GM19372 (cell line): Measurements from ENCODE around the gene SMARCC1.
A peak's percentile ranks its signal among the peaks of the same experiment; 100 is the strongest.
"Not testable (repeated sequence)": the region's sequence is repeated elsewhere in the genome, so short reads cannot be mapped to it uniquely, and the experiment has no call there.

ENCODE experiments used
- ATAC-seq: cut with Tn5 transposase; IDR thresholded peaks from one replicate; pipeline ENCODE4 v1.9.1; 2021; ENCODE audit warnings: mild to moderate bottlenecking, low read depth, moderate library complexity; ENCODE audit not compliant: unreplicated experiment

The SMARCC1 gene

DNA sequence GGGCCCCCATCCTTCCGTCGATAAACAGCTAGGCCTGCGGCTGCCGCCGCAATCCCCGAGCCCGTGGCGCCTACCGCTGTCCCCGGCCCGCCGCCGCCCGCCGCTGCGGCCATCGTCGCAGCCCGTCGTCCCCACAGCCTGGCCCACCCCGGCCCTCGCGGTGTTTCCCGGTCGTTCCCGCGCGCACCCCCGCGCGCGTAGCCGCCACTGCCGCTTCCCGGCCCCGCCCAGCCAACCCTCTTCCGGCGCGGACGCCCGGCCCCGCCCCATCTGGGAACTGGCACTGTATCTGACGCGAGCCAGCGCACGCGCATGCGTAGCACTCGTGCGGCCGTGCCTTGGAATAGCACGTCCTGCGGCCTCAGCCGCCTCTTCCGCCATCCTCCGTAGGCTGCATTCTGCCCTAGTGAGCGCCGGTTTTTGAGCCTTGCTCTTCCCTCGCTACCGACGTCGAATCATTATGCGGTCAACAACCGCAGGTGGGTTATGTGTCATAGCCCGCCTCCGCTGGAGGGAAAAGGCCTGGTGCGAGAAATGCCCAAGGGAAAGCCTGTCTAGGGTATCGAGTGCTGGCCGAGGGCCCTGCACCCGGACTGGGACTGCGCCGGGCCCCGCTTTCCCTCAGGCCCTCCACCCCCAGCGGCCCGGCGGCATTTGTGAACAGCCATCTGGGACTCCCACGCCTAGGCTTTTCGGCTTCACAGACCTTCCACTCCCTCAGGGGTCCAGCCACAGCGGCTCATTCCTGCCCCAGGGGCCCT lies at the start of gene SMARCC1:
Gene SMARCC1, minus strand, starts transcription at position 209 of the 761 bp plus-strand sequence. Its CDS starts 96 bp downstream, at position 113.
- ATAC-seq: peak; percentile 83

DNA sequence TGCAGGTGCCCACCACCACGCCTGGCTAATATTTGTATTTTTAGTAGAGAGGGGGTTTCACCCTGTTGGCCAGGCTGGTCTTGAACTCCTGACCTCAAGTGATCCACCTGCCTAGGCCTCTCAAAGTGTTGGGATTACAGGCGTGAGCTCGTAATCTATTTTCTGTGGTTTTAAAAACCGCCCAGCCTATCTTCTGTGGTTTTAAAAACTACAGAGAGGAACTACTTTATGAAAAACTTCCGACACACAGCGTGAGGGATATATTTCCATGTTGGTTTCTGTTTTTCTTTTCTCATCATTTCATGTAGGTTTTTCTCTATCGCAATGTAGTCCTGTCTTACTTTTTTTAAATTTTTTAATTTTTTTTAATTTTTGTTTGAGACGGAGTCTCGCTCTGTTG lies 47.8 kb upstream of the SMARCC1 start:
- ATAC-seq: not testable (repeated sequence)

DNA sequence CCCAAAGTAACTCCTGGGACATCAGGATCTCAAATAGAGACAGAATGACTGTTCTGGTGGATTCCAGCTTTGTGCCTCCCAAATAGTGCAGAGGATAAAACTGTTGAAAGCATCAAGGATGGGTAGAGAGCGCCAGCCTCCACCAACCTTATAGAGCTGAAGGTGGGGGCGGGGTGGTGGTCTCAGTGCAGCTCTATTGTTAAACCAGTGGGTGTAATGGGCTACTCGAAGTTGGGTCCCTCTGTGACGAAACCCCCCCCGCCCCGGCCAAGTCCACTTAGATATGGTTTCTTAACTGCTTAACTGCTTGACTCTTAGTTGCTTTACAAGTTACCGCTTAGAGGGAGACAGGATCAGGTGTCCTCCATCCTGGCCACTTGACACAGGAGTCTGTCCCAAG lies 43.9 kb upstream of the SMARCC1 start:
- ATAC-seq: no peak

DNA sequence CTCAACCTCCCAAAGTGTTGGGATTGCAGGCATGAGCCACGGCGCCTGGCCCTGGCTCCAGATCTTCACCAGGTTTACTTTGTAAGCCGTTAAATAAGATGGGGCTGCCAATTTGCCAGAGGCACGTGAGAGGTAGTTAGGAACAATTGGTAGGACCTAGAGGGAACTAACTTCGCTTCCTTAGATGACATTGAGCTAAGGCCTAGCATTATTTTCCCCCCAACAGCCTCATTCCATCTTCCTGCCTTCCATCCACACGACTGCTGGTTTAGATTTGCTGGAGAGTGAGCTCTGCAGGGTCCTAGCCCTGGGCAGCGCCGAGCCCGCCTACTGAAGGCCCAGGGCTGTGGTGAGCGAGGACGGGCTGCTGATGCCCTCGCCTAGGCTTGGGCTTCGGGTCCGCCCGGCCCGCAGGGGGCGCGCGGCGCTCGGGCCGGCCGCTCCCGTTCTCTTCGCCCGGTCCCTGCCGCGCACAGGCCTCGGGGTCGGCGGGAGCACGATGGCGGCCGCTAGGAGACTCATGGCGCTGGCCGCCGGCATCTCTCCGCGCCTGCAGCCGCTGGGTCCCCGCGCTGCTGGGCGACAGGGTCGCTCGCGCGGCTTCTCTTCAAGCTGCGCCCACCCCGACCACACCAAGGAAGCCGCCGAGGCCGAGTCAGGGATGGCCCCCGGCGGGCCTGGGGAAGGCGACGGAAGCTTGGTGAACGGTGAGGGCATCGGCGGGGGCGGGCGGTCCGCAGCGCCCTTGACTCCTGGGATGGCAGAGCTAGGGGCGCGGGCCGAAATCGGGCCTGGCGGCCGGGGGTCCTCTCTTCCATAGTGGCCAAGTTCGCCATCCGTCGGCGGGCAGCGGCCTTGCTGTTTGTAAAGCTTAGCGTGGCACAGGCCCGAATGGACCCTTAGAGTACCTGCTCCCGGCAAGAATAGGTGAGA lies 43.1 kb upstream of the SMARCC1 start:
- ATAC-seq: peak; percentile 96

DNA sequence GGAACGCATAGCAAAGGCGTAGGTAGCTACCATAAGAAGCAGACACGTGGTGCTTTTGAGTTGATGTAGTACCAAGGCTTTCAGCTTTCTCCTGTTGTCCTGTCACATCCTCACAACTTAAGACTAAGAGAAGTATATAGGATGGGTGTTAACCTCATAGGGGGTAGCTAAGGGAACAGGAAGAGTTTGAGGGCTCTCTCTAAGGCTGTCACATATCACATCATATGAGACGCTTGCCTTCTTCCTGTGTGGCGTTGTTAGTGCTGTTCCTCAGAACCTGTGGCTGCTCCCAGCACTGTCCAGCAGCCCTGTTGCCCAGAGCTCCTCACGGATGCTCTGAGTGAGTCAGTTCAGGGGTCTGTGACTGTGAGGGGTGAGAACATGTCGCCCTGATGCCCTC lies 35.9 kb upstream of the SMARCC1 start:
- no peak for ATAC-seq

DNA sequence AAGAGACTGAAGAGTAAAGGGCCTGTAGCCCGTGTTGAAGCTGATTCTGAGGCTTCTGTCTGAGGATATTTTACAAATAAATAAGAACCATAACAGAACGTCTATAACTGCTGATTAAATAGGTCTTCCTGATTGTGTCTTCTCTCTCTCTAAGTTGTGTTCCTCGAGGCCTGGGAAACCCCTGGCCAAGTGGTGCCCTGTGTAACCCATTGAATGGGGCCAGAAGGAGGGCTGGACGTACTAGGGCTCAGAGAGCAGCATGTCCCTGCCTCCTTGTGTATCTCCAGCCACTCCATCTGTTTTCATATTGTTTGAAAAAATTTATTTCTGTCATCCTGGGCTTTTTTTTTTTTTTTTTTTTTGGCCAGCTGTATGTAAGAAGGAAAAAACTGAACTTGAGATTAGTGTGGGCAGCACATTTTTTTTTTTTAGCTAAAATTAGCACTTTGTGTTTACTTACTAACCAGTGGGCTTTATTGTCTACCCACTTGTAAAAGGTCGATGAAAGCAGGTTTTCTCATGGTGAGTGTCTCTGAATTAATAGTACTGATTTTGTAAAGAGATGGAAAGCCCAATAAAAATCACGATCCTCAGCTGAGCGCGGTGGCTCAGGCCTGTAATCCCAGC lies 32.0 kb upstream of the SMARCC1 start:
- ATAC-seq: no peak

DNA sequence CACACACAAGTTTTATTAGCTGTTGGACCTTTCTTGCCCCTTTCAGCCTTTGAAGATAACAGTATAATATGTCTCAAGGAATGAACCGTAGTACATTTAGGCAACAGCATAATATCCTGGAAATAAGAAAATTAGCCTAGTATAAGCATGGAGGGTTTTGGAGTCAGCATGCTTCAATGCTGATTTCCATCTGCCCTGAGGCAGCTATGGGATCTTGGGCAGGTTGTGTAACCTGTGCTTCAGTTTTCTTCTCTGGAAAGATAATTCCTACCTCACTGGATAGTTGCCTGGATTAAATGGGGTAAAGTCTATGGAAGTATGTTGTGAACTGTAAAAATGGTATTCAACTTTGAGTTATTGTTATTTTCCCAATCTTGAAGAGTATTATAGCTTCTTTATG lies 22.9 kb upstream of the SMARCC1 start:
- no peak for ATAC-seq

DNA sequence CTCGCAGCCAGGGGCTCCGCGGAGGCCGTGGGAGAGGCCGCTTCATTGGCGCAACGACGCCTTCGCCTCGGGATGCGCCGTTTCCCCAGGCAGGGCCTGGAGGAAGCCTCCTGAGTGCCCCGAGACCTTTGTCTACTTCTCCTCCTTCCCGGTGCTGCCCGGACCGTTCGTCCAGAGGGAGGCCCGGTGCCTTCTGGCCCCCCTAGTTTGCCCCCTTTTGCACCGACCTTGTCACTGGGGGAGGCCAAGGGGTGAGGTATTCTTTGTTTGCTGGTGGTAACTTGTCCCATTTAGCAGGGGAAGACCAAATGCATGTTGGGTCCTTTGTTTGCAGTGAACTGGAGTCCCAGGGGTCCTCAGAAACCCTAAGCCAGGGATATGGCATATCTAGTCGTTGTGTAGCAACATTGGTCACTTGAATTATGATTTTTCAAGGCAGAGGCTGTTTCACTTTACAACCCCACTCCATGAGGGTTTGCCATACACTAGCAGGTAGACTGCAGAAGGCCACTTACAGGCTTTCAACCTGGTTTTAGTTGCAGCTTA lies 21.9 kb upstream of the SMARCC1 start:
- ATAC-seq: no peak

DNA sequence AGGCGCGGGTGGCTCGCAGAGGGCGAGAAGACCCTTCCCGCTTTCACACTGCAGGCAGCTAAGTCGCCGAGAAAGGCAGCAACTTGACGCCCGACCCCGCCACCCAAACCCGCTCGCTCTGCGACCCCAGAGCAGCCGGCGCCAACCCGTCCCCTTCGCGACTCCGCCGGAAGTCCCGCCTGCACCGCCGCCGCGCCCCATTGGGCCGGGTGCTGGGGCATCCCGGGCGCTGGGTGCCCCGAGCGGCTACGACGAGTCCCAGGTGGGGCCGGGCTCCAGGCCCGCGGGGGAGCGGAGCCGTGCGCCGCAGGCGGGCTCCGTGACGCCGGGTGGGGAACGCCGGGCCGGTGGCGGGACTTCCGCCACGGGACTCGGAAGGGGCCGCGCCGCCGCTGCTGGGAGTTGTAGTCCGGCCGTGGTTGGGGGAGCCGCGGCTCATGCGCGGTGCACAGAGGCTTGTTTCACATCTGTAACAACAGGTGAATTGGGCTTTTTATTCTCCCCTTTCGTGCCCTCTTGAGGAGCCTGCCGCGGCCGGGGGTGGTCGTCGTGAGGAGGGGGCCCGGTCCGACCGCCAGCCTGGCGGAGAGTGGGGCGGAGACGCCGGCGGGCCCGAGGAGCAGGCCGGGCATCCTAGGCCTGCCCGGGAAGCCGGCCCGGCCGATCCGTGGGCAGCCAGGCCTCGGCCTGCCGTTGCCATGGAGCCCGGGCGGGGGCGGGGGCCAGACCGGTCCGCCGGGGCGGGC lies 21.2 kb upstream of the SMARCC1 start, which contains the start of gene DHX30:
Gene DHX30, plus strand, starts transcription at position 405 of the 746 bp plus-strand sequence. CDS start 7,546 bp downstream, outside the sequence.
- ATAC-seq: peak; percentile 88

DNA sequence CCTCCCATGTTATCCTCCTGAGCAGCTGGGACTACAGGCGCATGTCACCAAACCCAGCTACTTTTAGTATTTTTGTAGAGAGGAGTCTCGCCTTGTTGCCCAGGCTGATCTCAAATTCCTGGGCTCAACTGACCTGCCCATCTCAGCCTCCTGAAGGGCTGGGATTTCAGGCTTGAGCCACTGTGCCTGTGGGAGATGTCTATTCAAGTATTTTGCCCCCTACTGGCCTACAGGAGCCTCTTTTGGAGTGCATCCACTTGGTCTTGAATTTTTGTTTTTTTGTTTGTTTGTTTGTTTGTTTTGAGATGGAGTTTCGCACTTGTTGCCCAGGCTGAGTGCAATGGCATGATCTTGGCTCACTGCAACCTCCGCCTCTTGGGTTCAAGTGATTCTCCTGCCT lies 18.0 kb upstream of the SMARCC1 start:
- ATAC-seq: no peak

DNA sequence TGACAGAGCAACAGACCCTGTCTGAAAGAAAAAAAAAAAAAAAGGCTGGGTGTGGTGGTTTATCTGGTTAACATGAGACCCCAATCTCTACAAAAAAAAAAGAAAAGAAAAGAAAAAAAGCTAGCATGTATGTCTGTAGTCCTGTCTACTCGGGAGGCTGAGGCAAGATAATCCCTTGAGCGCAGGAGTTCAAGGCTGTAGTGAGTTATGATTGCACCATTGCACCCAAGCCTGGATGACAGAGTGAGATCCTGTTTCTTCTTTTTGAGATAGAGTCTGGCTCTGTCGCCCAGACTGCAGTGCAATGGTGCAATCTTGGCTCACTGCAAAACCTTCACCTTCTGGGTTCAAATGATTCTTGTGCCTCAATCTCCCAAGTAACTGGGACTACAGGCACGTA lies 12.9 kb upstream of the SMARCC1 start:
- ATAC-seq: no peak

DNA sequence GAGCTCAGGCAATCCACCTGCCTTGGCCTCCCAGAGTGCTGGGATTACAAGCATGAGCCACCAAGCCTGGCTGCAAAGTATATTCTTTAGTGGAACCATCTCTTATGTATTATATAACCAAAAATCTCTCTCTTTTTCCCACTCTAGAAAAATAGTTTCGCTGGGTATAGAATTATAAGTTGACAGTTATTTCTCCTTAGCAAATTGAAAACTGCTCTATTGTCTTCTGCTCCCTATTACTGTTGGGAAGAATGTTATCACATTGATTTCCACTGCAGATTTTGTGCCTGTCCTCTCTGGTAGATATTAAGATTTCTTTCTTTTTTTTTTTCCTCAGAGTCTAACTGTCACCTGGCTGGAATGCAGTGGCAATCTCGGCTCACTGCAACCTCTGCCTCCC lies 11.0 kb upstream of the SMARCC1 start:
- ATAC-seq: no peak

DNA sequence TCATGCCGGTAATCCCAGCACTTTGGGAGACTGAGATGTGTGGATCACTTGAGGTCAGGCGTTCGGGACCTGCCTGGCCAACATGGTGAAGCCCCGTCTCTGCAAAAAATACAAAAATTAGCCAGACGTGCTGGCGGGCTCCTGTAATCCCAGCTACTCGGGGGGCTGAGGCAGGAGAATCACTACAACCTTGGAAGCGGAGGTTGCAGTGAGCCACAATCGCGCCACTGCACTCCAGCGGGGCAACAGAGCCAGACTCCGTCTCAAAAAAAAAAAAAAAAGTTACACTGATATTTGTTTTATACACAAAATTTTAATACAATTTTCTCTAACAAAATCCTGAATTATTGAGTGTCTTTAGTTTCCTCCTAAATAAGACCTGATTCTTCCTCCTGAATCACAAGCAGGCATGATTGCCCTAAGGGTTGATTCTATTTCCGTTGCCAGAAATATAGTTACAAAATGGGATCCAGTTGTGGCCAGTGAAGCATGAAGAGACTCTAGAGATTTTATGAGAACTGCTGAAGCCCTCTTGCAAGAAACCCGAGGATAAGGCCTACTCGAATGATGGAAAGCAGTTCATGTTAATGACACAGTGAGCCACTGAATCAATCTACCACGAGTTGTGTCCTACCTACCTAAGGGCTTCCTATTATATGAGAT lies 9.6 kb upstream of the SMARCC1 start:
- ATAC-seq: no peak

DNA sequence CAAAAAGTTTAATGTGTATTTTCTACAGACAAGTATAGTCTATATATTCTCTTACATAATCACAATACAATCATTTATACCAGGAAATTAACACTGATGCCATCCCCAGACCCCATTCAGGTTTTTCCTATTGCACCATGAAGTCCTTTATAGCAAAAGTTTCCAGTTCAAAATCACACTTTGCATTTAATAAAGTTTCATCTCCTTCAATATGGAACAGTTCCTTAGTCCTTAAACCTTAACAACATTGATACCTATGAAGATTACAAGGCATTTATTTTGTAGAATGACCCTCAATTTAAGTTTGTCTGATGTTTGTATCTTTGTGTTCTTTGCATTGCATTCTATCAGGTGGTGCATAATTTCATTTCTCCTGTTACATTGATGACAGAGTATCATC lies 2.0 kb upstream of the SMARCC1 start:
- no peak for ATAC-seq

DNA sequence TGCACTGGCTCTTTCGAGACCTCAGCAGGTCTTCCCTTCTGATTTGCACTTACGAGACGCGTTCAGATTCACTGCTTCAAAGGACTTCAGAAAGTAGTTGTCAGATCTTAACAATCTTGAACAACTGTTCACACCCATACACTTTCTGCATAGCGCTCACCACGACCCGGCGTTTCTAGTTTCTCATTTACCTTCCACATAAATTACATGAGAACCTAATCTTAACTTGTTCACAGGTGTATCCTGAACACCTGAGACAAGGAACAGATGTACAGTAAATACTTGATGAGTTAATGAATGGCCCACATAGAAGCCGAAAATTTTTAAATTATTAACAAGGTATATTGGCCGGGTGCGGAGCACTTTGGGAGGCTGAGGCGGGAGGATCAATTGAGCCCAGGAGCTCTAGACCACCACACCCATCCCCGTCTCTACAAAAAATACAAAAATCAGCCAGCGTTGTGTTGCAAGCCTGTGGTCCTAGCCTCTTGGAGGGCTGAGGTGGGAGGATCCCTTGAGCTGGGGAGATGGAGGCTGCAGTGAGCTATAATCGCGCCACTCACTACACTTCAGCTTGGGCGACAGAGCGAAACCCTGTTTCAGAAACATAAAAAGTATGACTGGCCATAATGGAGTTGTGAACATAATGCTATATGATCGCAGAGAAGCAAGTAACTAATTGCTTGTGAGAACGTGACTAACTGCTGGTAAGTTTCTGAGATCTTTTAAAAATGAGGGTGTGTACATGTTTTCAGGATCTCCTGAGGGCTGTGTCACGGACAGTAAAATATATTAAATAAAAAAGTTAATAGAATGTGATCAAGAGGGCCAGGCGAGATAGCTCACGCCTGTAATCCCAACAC lies 984 bp upstream of the SMARCC1 start:
- no peak for ATAC-seq

DNA sequence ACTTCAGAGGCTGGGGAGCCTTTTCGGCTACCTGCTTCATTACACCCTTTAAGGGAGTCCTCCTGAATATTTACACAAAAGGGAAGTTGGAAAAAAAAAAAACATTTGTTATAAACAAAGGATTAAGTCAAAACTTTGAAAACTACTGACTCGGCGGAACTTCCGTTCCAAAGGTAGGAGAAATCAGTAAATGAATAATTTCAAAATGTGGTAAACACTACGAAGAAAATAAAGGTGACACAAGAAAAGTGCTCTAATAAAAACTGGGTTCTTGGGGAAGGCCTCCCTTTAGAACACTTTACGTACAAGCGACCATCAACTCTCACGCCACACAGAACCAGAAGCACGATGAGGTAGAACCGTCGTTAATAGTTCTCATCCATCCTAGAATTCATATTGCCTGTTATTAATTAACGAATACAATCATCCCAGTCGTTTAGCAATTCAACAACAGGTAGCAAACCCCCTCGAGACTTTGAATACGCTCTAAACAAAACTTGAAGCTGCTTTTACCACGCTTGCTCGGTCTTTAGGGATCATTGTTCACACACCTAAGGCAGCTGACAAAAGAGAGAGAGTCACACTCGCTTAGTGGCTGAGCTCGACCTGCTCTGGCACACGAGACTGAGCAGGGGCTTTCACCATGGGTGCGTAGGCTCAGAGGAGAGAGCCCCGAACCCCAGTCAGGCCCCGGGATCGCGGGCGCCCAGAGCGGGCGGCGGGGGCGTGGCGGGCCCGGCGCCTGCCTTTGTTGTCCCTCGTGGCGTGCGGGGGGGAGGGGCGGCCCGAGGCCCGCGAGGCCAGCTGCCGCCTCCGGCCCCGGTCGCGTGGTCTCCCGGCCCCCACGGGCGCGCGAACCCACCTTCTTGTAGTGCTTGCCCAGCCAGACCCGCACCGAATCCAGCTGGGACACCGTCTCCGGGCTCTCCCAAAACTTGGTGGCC lies 680 bp downstream of the SMARCC1 start:
- peak; percentile 26 for ATAC-seq

DNA sequence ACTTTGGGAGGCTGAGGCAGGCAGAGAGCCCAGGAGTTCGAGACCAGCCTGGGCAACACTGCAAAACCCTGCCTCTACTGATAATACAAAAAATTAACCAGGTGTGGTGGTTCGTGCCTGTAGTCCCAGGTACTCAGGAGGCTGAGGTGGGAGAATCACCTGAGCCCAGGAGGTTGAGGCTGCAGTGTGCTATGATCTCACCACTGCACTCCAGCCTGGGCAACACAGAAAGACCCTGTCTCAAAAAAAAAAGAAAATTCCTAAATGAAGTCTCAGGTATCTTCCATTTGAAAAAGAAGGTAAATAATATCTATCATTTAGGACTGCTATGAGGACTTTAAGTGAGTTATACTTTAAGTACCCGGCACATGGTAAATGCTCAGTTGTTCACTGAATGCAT lies 2.9 kb downstream of the SMARCC1 start:
- ATAC-seq: no peak
